Measurements from ENCODE around the gene RBM26.

The RBM26 gene

GRCh38 chr13:79447741-79448140 lies 41.7 kb upstream of the RBM26 start:
- no peak for TF ChIP-seq CTCF (IDR thresholded peaks at IDR 0.05; ENCODE audit: control insufficient read depth, insufficient read depth, low read depth, low read length, missing control alignments)
- no peak for DNase-seq (ENCODE audit: low read depth)
- no peak overlapping the region for H3K4me3 ChIP-seq (ENCODE audit: control insufficient read depth, low read depth, low read length)

GRCh38 chr13:79447141-79447540 lies 41.1 kb upstream of the RBM26 start:
- no peak for DNase-seq (ENCODE audit: low read depth)
- H3K4me3 ChIP-seq (ENCODE audit: control insufficient read depth, low read depth, low read length), result no peak overlapping the region
- no peak for TF ChIP-seq CTCF (IDR thresholded peaks at IDR 0.05; ENCODE audit: control insufficient read depth, insufficient read depth, low read depth, low read length, missing control alignments)

GRCh38 chr13:79445968-79446645 lies 40.1 kb upstream of the RBM26 start:
- H3K4me3 ChIP-seq (ENCODE audit: control insufficient read depth, low read depth, low read length), result no peak overlapping the region
- TF ChIP-seq CTCF (IDR thresholded peaks at IDR 0.05; ENCODE audit: control insufficient read depth, insufficient read depth, low read depth, low read length, missing control alignments), result no peak
- no peak for DNase-seq (ENCODE audit: low read depth)

GRCh38 chr13:79442706-79443105 lies 36.7 kb upstream of the RBM26 start:
- no peak overlapping the region for H3K4me3 ChIP-seq (ENCODE audit: control insufficient read depth, low read depth, low read length)
- no peak for DNase-seq (ENCODE audit: low read depth)
- no peak for TF ChIP-seq CTCF (IDR thresholded peaks at IDR 0.05; ENCODE audit: control insufficient read depth, insufficient read depth, low read depth, low read length, missing control alignments)

- no peak for TF ChIP-seq CTCF (IDR thresholded peaks at IDR 0.05; ENCODE audit: control insufficient read depth, insufficient read depth, low read depth, low read length, missing control alignments)
- H3K4me3 ChIP-seq (ENCODE audit: control insufficient read depth, low read depth, low read length), result no peak overlapping the region
- no peak for DNase-seq (ENCODE audit: low read depth)
Measured at GRCh38 chr13:79442221-79442620, 36.2 kb upstream of the RBM26 start.

GRCh38 chr13:79440958-79441528 lies 35.0 kb upstream of the RBM26 start:
- no peak overlapping the region for H3K4me3 ChIP-seq (ENCODE audit: control insufficient read depth, low read depth, low read length)
- no peak for DNase-seq (ENCODE audit: low read depth)
- TF ChIP-seq CTCF (IDR thresholded peaks at IDR 0.05; ENCODE audit: control insufficient read depth, insufficient read depth, low read depth, low read length, missing control alignments), result no peak

Measured in AG09309 (cell line).